ENCODE results near the gene RALGAPA1.

The RALGAPA1 gene

DNA sequence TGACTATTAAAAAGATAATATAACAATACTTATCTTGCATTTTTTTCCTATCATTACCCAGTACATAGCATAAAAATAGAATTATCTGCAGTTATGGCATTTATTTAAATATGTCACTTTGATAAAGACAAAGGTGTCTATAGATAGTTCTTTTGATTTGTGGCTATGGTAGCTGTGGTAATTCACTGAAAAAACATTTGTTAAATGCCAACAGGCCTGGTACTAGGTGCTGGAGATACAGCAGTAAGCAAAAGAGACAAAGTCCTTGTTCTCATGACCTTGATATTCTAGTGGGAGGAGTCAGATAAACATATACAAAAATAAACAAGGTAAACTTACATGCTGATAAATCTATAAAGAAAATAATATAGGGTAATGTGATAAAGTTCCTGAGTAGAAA, 230.5 kb downstream of the RALGAPA1 start:
- H3K27me3 ChIP-seq (ENCODE audit: insufficient read depth, low read length): no peaks in the 10 kb centered on the region
- H3K4me1 ChIP-seq (ENCODE audit: control insufficient read depth, insufficient read depth, low read length, unreplicated experiment): no peaks in the 10 kb centered on the region
- no peak overlapping the region for H3K27ac ChIP-seq (ENCODE audit: low read depth, low read length)
- no peak overlapping the region for H3K4me3 ChIP-seq (ENCODE audit: low read depth, low read length)
- no peaks in the 10 kb centered on the region for H3K79me2 ChIP-seq (ENCODE audit: control insufficient read depth, insufficient read depth, low read length, unreplicated experiment)
- H3K36me3 ChIP-seq (ENCODE audit: insufficient read depth, low read length): no peaks in the 10 kb centered on the region
- no peak overlapping the region for H2AFZ ChIP-seq (ENCODE audit: low read length, unreplicated experiment)

DNA sequence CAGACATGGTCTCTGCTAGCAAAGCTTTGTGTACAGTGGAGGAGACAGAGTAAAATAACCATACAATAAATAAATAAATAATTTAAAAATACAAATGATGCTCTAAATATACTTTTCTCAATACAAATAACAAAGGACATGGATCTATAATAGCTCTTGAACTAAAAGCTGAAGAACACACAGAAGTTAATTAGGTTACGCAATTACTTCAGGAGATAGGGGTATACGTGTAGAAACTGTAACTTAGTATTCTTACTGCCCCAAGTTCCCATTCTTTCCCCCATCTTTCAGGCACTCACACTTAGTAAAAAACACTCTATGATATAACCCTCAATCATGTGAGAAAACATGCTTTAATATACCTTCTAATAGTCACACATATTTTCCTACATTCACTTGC, 231.0 kb downstream of the RALGAPA1 start:
- no peak overlapping the region for H3K27ac ChIP-seq (ENCODE audit: low read depth, low read length)
- H2AFZ ChIP-seq (ENCODE audit: low read length, unreplicated experiment): no peak overlapping the region

DNA sequence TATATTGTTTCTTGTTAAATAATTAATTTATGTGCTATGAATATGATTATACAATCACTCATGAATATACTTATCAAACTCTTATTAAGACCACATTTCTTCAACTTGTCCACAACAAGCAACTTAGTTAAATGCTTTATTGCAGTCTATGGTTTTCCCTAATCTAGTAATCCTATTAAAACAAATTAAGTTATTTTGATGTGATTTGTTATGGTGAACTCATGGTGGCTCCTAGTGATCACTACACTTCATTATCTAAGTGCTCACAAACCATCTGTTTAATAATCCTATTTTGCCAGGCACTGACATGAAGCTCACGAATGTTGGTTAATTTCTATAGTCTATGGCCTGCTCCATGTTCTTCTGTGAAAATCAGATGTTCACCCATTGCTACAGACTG, 232.2 kb downstream of the RALGAPA1 start:
- no peaks in the 10 kb centered on the region for H3K36me3 ChIP-seq (ENCODE audit: insufficient read depth, low read length)
- no peaks in the 10 kb centered on the region for H3K4me1 ChIP-seq (ENCODE audit: control insufficient read depth, insufficient read depth, low read length, unreplicated experiment)
- H3K27me3 ChIP-seq (ENCODE audit: insufficient read depth, low read length): no peaks in the 10 kb centered on the region
- H3K27ac ChIP-seq (ENCODE audit: low read depth, low read length): no peak overlapping the region
- no peak overlapping the region for H2AFZ ChIP-seq (ENCODE audit: low read length, unreplicated experiment)
- H3K4me3 ChIP-seq (ENCODE audit: low read depth, low read length): no peak overlapping the region
- H3K79me2 ChIP-seq (ENCODE audit: control insufficient read depth, insufficient read depth, low read length, unreplicated experiment): no peaks in the 10 kb centered on the region

More for the DNA sequence above, 231.0 kb downstream of the RALGAPA1 start:
- H3K79me2 ChIP-seq (ENCODE audit: control insufficient read depth, insufficient read depth, low read length, unreplicated experiment): no peaks in the 10 kb centered on the region
- no peak overlapping the region for H3K4me3 ChIP-seq (ENCODE audit: low read depth, low read length)
- H3K27me3 ChIP-seq (ENCODE audit: insufficient read depth, low read length): no peaks in the 10 kb centered on the region
- no peaks in the 10 kb centered on the region for H3K36me3 ChIP-seq (ENCODE audit: insufficient read depth, low read length)
- H3K4me1 ChIP-seq (ENCODE audit: control insufficient read depth, insufficient read depth, low read length, unreplicated experiment): no peaks in the 10 kb centered on the region

DNA sequence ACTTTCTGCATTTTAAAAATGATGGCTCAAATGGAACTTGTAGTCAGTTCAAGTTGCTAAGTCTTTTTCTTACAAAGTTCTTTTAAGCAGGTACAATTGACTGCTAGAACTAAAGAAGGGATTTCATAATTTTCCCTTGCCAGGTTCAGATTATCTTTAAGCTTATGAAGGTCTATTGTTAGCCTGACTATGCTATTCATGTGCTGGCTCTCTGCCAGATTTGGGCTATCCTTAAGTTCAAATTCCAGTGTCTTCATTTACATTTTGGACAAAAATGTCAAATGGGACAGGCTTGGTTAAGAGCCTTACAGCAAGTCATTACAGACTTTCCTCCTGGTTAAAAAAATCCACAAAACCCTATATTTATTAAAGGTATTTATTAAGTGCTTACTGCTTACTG, 232.8 kb downstream of the RALGAPA1 start:
- Histone ChIP-seq H3K79me2 (ENCODE audit: control insufficient read depth, insufficient read depth, low read length, unreplicated experiment) (no peaks in the 10 kb centered on the region), H2AFZ (ENCODE audit: low read length, unreplicated experiment) (no peak overlapping the region), H3K27me3 (ENCODE audit: insufficient read depth, low read length) (no peaks in the 10 kb centered on the region), H3K36me3 (ENCODE audit: insufficient read depth, low read length) (no peaks in the 10 kb centered on the region), H3K27ac (ENCODE audit: low read depth, low read length) (no peak overlapping the region), H3K4me3 (ENCODE audit: low read depth, low read length) (no peak overlapping the region), H3K4me1 (ENCODE audit: control insufficient read depth, insufficient read depth, low read length, unreplicated experiment) (no peaks in the 10 kb centered on the region)

DNA sequence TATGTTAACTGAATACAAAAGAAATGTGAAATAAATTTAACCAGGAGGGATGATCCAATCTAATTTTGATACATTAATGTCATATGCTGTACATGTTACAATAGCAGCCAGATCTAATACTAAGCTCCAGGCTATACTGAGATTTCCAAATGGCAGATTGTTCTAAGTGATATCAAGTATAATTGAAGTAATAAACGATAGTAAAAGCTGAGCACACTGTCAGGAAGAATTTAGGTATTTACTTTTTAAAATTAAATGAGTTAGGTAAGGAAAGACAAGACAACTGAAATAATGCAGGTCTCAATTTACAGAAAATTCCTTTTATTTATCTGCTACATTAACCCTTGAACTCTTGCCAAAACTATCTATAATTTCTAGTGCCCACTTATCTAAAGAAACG, 235.2 kb downstream of the RALGAPA1 start:
- Histone ChIP-seq H3K4me3 (ENCODE audit: low read depth, low read length) (no peak overlapping the region), H3K36me3 (ENCODE audit: insufficient read depth, low read length) (no peaks in the 10 kb centered on the region; the same call in 1 of the 2 replicates), H3K4me1 (ENCODE audit: control insufficient read depth, insufficient read depth, low read length, unreplicated experiment) (no peaks in the 10 kb centered on the region), H3K79me2 (ENCODE audit: control insufficient read depth, insufficient read depth, low read length, unreplicated experiment) (no peaks in the 10 kb centered on the region), H3K27ac (ENCODE audit: low read depth, low read length) (no peak overlapping the region), H3K27me3 (ENCODE audit: insufficient read depth, low read length) (no peaks in the 10 kb centered on the region), H2AFZ (ENCODE audit: low read length, unreplicated experiment) (no peak overlapping the region)

DNA sequence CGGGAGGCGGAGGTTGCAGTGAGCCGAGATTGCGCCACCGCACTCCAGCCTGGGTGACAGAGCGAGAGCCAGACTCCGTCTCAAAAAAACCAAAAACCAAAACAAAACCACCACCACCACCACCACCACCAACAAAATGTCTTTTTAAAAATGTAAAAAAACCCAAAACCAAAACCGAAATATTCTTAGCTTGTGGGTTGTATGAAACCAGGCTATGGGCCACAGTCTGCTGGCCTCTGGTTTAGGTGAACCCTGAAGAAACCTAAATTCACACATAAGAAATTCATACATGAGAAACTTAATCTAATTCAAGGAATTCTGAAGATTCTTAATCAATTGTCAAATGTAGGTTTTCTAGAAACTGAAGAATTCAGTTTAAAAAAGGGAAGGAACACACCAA, 237.5 kb downstream of the RALGAPA1 start:
- Histone ChIP-seq H2AFZ (ENCODE audit: low read length, unreplicated experiment) (no peak overlapping the region), H3K79me2 (ENCODE audit: control insufficient read depth, insufficient read depth, low read length, unreplicated experiment) (no peaks in the 10 kb centered on the region), H3K27ac (ENCODE audit: low read depth, low read length) (no peak overlapping the region), H3K4me1 (ENCODE audit: control insufficient read depth, insufficient read depth, low read length, unreplicated experiment) (no peaks in the 10 kb centered on the region), H3K27me3 (ENCODE audit: insufficient read depth, low read length) (no peaks in the 10 kb centered on the region), H3K36me3 (ENCODE audit: insufficient read depth, low read length) (no peaks in the 10 kb centered on the region; the same call in 1 of the 2 replicates), H3K4me3 (ENCODE audit: low read depth, low read length) (no peak overlapping the region)

DNA sequence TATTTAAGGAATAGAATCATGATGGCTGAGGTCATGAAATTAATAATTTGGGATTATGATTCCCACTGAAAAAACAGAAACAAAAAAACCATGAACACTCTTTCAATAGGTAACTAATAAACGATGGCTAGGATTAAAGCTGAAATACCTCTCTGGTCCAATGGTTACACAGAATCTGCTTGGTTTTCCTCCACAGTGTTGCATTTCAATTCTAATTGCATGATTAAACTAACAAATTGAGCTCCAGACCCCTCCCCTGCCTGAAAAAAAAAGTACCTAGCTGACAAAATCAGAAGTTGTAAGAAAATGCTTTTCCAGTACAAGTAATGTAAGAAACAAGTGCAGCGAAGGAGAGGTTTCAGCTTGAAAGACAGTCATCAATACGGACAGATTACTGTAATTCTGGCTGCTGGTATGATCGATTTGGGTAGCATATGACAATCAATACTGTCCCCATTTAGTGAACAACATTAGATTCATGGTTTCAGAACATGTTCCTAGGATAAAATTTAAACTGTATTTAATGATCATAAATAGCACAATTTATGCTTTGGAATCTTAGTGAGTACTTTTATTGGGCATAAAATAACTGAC, 243.1 kb downstream of the RALGAPA1 start:
- H3K4me3 ChIP-seq (ENCODE audit: low read depth, low read length): no peak overlapping the region
- H3K79me2 ChIP-seq (ENCODE audit: control insufficient read depth, insufficient read depth, low read length, unreplicated experiment): no peaks in the 10 kb centered on the region
- H3K27ac ChIP-seq (ENCODE audit: low read depth, low read length): no peak overlapping the region
- no peak overlapping the region for H2AFZ ChIP-seq (ENCODE audit: low read length, unreplicated experiment)
- H3K4me1 ChIP-seq (ENCODE audit: control insufficient read depth, insufficient read depth, low read length, unreplicated experiment): no peaks in the 10 kb centered on the region
- no peaks in the 10 kb centered on the region; the same call in 1 of the 2 replicates for H3K36me3 ChIP-seq (ENCODE audit: insufficient read depth, low read length)
- H3K27me3 ChIP-seq (ENCODE audit: insufficient read depth, low read length): no peaks in the 10 kb centered on the region

DNA sequence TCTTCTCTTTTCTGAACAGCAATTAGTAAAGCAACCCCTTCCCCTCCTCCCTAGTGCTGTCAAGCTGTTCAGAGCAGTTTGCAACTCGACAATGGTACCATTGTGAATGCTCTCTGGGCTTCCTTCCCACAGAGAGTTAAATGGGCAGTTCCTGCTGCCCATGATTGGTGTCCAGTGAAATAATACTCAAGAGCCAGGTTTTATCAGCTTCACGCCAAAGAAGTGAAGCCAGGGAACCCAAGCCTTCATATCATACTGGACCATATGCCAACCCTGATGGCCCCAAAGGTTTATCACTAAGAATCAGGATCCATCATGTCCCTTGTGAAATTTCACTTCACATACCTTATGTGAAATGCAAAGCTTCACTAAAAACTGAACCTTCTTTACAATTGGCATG, 250.4 kb downstream of the RALGAPA1 start:
- Histone ChIP-seq H3K27ac (ENCODE audit: low read depth, low read length) (no peak overlapping the region), H3K36me3 (ENCODE audit: insufficient read depth, low read length) (no peaks in the 10 kb centered on the region), H3K27me3 (ENCODE audit: insufficient read depth, low read length) (no peaks in the 10 kb centered on the region), H2AFZ (ENCODE audit: low read length, unreplicated experiment) (no peak overlapping the region), H3K4me1 (ENCODE audit: control insufficient read depth, insufficient read depth, low read length, unreplicated experiment) (peaks cover 5% of the 10 kb centered on the region), H3K79me2 (ENCODE audit: control insufficient read depth, insufficient read depth, low read length, unreplicated experiment) (no peaks in the 10 kb centered on the region), H3K4me3 (ENCODE audit: low read depth, low read length) (no peak overlapping the region)

DNA sequence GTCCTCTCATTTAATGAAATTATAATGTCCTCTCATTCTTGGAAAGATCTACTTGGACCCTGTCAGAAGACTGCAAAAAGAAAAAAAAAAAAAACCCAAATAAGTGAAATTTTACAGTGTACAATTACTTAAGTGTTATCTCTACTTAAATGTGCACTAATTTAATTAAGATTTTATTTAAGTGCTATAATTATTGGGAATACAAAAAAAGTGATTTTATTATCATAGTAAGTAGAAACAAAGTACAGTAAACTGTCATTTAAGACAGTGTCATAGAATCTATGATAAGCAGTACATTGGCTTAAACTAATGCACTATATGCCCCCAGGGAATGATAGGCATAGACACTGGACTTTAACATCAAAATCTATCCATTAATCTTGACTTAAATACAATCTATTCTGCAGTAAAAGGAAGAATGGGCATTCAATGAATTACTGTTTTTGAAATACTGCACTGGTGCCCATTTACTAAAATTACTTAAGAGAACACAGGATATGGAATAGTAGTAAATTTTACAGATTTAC, 251.8 kb downstream of the RALGAPA1 start:
- Histone ChIP-seq H3K27ac (ENCODE audit: low read depth, low read length) (no peak overlapping the region), H3K4me1 (ENCODE audit: control insufficient read depth, insufficient read depth, low read length, unreplicated experiment) (peaks cover 9% of the 10 kb centered on the region), H3K4me3 (ENCODE audit: low read depth, low read length) (no peak overlapping the region), H2AFZ (ENCODE audit: low read length, unreplicated experiment) (no peak overlapping the region), H3K36me3 (ENCODE audit: insufficient read depth, low read length) (no peaks in the 10 kb centered on the region), H3K79me2 (ENCODE audit: control insufficient read depth, insufficient read depth, low read length, unreplicated experiment) (no peaks in the 10 kb centered on the region), H3K27me3 (ENCODE audit: insufficient read depth, low read length) (no peaks in the 10 kb centered on the region)

DNA sequence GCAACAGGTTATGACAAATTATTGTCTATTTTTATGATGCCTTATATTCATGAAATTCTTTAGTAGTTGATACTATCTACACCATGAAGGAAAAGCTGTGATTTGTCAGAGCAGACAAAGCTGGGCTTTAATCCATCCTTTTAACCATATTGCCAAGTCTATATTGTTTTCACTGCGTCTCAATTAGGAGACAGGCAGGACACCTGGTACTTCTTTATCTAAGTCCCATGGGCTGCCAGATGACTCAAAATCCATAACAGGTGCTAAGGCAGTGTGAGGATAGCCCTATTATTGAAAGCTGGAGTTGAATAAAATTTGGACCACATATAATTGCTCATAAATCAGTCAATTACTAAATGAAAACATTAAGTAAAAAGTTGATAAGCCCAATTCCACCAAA, 252.5 kb downstream of the RALGAPA1 start:
- Histone ChIP-seq H3K27me3 (ENCODE audit: insufficient read depth, low read length) (no peaks in the 10 kb centered on the region), H3K27ac (ENCODE audit: low read depth, low read length) (no peak overlapping the region), H3K79me2 (ENCODE audit: control insufficient read depth, insufficient read depth, low read length, unreplicated experiment) (no peaks in the 10 kb centered on the region), H3K36me3 (ENCODE audit: insufficient read depth, low read length) (no peaks in the 10 kb centered on the region), H2AFZ (ENCODE audit: low read length, unreplicated experiment) (no peak overlapping the region), H3K4me3 (ENCODE audit: low read depth, low read length) (no peak overlapping the region), H3K4me1 (ENCODE audit: control insufficient read depth, insufficient read depth, low read length, unreplicated experiment) (peaks cover 9% of the 10 kb centered on the region)

DNA sequence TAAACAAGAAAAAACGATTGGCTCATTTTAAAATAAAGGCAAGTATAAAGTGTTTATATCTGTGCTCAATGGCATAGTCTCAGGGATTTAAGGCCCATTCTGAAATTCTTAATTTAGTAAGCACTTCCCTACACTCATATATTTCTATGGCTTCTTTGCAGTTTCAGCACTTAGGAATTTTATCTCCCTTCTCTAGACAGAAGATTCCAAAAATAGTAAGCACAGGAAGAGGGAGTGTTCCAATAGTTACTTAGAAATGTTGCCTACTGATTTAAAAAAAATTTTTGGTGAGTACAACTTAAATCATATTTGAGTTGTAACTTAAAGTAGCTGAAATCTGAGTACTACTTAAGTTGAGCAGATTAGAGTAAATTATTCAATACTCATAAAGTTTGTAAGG, 255.3 kb downstream of the RALGAPA1 start:
- Histone ChIP-seq H3K27me3 (ENCODE audit: insufficient read depth, low read length) (no peaks in the 10 kb centered on the region), H3K4me3 (ENCODE audit: low read depth, low read length) (no peak overlapping the region), H3K27ac (ENCODE audit: low read depth, low read length) (no peak overlapping the region), H3K79me2 (ENCODE audit: control insufficient read depth, insufficient read depth, low read length, unreplicated experiment) (no peaks in the 10 kb centered on the region), H3K36me3 (ENCODE audit: insufficient read depth, low read length) (no peaks in the 10 kb centered on the region), H2AFZ (ENCODE audit: low read length, unreplicated experiment) (no peak overlapping the region), H3K4me1 (ENCODE audit: control insufficient read depth, insufficient read depth, low read length, unreplicated experiment) (peaks cover 9% of the 10 kb centered on the region)

All from ACC112 (cell line).